ENCODE data around the gene SNAPC5. TPM values are rescaled to one million over a fixed set of nuclear protein-coding genes. Genes with fewer than 3 reads are reported as not detected.

The SNAPC5 gene
- total RNA-seq, 4 donors from 2014 or later, result 7.8 to 31.1 (median 16.7) TPM

DNA sequence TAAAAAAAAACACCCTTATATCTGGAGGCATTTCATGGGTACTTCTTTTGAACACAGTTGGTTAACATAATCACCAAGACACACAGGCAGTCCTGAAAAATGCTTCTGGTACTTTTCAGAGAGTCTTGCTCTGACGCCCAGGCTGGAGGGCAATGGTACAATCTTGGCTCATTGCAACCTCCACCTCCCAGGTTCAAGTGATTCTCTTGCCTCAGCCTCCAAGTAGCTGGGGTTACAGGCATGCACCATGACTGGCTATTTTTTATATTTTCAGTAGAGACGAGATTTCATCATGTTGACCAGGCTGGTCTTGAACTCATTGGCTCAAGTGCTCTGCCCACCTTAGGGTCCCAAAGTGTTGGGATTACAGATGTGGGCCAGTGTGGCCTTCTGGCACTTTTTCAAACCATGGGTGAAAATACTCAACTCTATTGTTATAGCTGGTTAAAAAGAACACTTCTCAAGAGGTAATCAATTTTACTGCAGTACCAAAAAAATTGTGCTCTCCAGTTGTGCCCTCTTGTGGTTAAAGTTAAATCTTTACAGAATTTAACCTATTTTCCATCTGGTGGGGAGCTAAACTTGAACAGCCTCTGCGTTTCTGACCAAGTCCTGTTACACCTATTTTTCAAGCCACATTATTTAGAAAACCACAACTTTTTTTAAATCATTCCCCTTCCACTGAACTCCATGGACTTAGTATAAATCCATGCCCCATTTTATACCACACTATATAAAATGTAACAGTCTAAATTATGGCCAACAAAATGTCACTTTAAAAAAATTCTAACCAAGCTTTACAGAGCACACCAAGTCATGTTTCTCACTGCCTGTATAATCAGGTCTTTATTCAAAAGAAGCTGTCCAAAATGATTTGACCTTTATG lies 1.2 kb upstream of the SNAPC5 start:
- Histone ChIP-seq H3K36me3 (peaks cover 14 to 76% (median 35%) of the 10 kb centered on the region in 3 donors), H3K9me3 (no peaks in the 10 kb centered on the region), H3K27ac (peak overlapping the region; percentile 11 to 95 (median 94)), H3K27me3 (no peaks in the 10 kb centered on the region), H3K4me3 (no peak overlapping the region), H3K4me1 (peaks cover 19 to 69% (median 36%) of the 10 kb centered on the region in 3 donors)
- intact Hi-C loops (cut with DNase I), result loop anchor here (5.0 kb wide), 1 partner anchor 111 kb away; the partner anchor contains the start of gene MAP2K1
- 42 to 46% methylated on average over 3 of the region's 3 CpGs for WGBS, 2 donors
- no peak for DNase-seq
- TF ChIP-seq CTCF (IDR thresholded peaks at IDR 0.05), result peak in 4 of 6 experiments; percentile 11 to 44 (median 32)
- TF ChIP-seq POLR2A (IDR thresholded peaks at IDR 0.05), result no peak

GRCh38 chr15:66496951-66497501 lies 536 bp downstream of the SNAPC5 start:
- TF ChIP-seq CTCF (IDR thresholded peaks at IDR 0.05), result no peak
- no peak for TF ChIP-seq POLR2A (IDR thresholded peaks at IDR 0.05)
- H3K36me3 ChIP-seq, result peaks cover 14 to 79% (median 35%) of the 10 kb centered on the region in 3 donors

DNA sequence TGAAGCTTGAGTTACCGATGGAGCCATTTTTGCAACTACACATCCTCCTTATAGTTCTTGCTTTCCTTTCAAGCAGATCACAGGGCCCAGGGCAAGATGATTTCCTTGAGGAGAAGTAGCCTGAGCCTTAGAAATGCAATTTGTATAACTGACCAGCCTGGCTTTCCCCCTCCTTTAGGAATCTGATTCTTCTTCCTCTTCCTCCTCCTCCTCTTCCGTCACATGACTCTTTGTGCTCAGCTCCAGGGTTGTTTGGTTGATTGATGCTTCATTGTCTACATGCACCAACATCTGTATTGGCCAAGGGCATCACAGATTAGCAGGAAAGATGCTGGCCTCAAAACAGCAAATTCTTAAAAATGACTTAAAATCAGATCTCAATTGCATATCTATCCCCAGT lies 3.3 kb downstream of the SNAPC5 start:
- Histone ChIP-seq H3K4me3 (no peak overlapping the region), H3K36me3 (peaks cover 8 to 79% (median 22%) of the 10 kb centered on the region in 3 donors), H3K9me3 (no peaks in the 10 kb centered on the region), H3K27ac (no peak overlapping the region), H3K4me1 (peaks cover 14 to 43% (median 18%) of the 10 kb centered on the region in 3 donors), H3K27me3 (no peaks in the 10 kb centered on the region)
- 60 to 67% methylated on average over 2 of the region's 2 CpGs for WGBS, 2 donors
- intact Hi-C loops (cut with DNase I), result no loop called here
- DNase-seq, result no peak
- no peak for TF ChIP-seq CTCF (IDR thresholded peaks at IDR 0.05)
- TF ChIP-seq POLR2A (IDR thresholded peaks at IDR 0.05), result no peak

More at GRCh38 chr15:66496951-66497501, 536 bp downstream of the SNAPC5 start:
- DNase-seq, result no peak
- WGBS, 2 donors, result 21 to 38% methylated on average over 6 to 15 of the region's 17 CpGs
- H3K4me3 ChIP-seq, result peak overlapping the region; percentile 69 to 94 (median 83)
- peaks cover 14 to 53% (median 20%) of the 10 kb centered on the region in 3 donors for H3K4me1 ChIP-seq
- intact Hi-C loops (cut with DNase I), result loop anchor here (5.0 kb wide), 1 partner anchor 110 kb away; the partner anchor contains the start of gene MAP2K1
- H3K27me3 ChIP-seq, result no peaks in the 10 kb centered on the region
- H3K27ac ChIP-seq, result peak overlapping the region; percentile 89 to 95 (median 94)
- no peaks in the 10 kb centered on the region for H3K9me3 ChIP-seq

DNA sequence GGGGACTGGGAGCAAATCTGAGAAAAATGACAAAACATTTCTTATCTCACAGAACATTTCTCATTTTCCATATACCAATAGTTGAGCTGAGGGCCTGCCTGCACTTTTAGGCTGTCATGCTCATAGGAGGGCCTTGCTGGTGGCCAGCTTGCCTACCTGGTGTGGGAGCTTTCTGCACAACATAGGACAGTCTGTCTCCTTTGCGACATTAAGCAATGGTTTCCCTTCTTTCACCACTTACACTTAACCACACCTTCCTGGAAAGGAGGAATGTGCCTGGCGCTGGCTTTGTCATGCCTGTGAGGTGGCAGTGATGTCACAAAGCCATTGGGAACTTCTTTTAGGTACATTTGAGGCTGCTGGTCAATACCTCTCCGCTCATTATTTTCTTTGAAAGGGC lies 5.7 kb downstream of the SNAPC5 start:
- Histone ChIP-seq H3K4me1 (peaks cover 6 to 31% (median 8%) of the 10 kb centered on the region in 3 donors), H3K9me3 (no peaks in the 10 kb centered on the region), H3K27me3 (no peaks in the 10 kb centered on the region), H3K36me3 (peaks cover 8 to 89% (median 16%) of the 10 kb centered on the region in 3 donors), H3K27ac (no peak overlapping the region), H3K4me3 (no peak overlapping the region)
- DNase-seq, result no peak
- 88 to 90% methylated on average over 3 of the region's 3 CpGs for WGBS, 2 donors
- no peak for TF ChIP-seq CTCF (IDR thresholded peaks at IDR 0.05)
- TF ChIP-seq POLR2A (IDR thresholded peaks at IDR 0.05), result no peak
- intact Hi-C loops (cut with DNase I), result no loop called here

Data from esophagus squamous epithelium (tissue), 5 donors.